Measurements from ENCODE around the gene FNIP1. TPM values are rescaled to one million over a fixed set of nuclear protein-coding genes. Genes with fewer than 3 reads are reported as not detected.

FNIP1 gene
- total RNA-seq, 6 experiments from 2014 or later: 14.2 to 25.2 (median 20.9) TPM

DNA sequence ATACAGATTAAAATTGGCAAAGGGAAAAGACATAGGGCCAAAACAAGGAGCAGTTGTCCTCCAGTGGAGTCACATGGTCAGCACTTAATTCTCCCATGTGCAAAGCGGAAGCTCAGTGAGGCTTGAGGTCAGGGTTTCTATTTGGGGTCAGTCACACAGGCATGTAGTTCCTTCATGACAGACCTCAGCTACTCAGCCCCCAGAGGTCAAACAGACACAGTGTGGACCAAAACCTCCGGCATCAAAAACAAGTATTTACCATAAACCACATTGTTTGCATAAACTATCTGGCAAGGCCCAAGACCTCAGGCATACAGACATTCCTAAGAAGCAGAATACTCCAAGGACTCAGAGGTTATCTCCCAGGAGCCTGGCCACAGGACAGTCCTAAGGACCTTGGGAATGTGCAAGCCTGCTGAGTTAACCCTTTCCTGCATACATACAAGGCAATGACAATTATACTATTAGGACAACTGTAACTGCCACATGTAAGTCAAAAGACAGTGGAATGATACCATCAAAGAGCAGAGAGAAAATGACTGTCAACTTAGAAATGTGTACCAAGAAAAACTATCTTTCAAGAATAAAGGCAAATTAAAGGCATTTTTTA lies 28.7 kb upstream of the FNIP1 start:
- no peak overlapping the region for H3K27ac ChIP-seq
- H3K4me3 ChIP-seq: no peak overlapping the region
- H3K27me3 ChIP-seq: no peaks in the 10 kb centered on the region
- DNase-seq (no peak), ATAC-seq (no peak)
- intact Hi-C loops (cut with DNase I): no loop called here
- no peaks in the 10 kb centered on the region for H3K4me1 ChIP-seq
- WGBS (ENCODE audit: insufficient coverage, low coverage, low lambda C conversion rate, missing lambda C conversion rate): 62% methylated on average over 2 of the region's 2 CpGs
- no peaks in the 10 kb centered on the region for H3K9me3 ChIP-seq
- H3K36me3 ChIP-seq: no peaks in the 10 kb centered on the region
- no peak for TF ChIP-seq POLR2A (IDR thresholded peaks at IDR 0.05)
- TF ChIP-seq, protein P1, sequence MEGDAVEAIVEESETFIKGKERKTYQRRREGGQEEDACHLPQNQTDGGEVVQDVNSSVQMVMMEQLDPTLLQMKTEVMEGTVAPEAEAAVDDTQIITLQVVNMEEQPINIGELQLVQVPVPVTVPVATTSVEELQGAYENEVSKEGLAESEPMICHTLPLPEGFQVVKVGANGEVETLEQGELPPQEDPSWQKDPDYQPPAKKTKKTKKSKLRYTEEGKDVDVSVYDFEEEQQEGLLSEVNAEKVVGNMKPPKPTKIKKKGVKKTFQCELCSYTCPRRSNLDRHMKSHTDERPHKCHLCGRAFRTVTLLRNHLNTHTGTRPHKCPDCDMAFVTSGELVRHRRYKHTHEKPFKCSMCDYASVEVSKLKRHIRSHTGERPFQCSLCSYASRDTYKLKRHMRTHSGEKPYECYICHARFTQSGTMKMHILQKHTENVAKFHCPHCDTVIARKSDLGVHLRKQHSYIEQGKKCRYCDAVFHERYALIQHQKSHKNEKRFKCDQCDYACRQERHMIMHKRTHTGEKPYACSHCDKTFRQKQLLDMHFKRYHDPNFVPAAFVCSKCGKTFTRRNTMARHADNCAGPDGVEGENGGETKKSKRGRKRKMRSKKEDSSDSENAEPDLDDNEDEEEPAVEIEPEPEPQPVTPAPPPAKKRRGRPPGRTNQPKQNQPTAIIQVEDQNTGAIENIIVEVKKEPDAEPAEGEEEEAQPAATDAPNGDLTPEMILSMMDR (IDR thresholded peaks at IDR 0.05): no peak

DNA sequence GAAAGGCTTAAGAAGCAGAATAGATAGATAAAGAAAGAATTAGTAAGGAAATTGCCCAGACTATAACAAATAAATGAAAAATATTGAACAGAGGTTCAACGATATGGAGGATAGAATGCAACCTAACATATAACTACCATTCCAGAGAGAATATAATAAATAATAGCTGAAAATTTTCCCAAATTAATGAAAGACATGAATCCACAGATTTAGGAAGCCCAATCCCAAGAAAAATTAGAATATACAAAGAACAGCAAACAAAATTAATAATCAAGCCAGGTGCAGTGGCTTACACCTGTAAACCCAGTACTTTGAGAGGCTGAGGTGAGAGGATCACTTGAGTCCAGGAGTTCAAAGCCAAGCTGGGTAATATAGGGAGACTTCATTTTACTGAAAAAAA lies 27.8 kb upstream of the FNIP1 start:
- Histone ChIP-seq H3K9me3 (no peaks in the 10 kb centered on the region), H3K4me3 (no peak overlapping the region), H3K27me3 (no peaks in the 10 kb centered on the region), H3K27ac (no peak overlapping the region), H3K36me3 (no peaks in the 10 kb centered on the region), H3K4me1 (no peaks in the 10 kb centered on the region)
- intact Hi-C loops (cut with DNase I): no loop called here
- DNase-seq (no peak), ATAC-seq (no peak)
- TF ChIP-seq, protein P1 (IDR thresholded peaks at IDR 0.05): no peak
- TF ChIP-seq POLR2A (IDR thresholded peaks at IDR 0.05): no peak
- WGBS (ENCODE audit: insufficient coverage, low coverage, low lambda C conversion rate, missing lambda C conversion rate): 70% methylated on average over 1 of the region's 1 CpG

DNA sequence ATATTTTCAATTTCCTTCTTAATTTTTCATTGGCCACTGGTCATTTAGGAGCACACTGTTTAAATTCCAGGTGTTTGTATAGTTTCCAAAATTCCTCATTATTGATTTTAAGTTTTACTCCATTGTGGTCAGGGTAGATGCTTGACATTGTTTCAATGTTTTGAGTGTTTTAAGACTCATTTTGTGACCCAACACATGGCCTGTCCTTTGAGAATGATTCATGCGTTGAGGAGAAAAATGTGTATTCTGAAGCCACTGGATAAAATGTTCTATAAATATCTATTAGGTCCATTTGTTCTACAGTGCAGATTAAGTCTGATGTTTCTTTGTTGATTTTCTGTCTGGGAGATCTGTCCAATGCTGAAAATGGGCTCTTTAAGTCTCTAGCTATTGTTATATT lies 24.4 kb upstream of the FNIP1 start:
- ATAC-seq: no peak
- 89% methylated on average over 1 of the region's 1 CpG for whole genome bisulfite sequencing (ENCODE audit: insufficient coverage, low coverage, low lambda C conversion rate, missing lambda C conversion rate)

DNA sequence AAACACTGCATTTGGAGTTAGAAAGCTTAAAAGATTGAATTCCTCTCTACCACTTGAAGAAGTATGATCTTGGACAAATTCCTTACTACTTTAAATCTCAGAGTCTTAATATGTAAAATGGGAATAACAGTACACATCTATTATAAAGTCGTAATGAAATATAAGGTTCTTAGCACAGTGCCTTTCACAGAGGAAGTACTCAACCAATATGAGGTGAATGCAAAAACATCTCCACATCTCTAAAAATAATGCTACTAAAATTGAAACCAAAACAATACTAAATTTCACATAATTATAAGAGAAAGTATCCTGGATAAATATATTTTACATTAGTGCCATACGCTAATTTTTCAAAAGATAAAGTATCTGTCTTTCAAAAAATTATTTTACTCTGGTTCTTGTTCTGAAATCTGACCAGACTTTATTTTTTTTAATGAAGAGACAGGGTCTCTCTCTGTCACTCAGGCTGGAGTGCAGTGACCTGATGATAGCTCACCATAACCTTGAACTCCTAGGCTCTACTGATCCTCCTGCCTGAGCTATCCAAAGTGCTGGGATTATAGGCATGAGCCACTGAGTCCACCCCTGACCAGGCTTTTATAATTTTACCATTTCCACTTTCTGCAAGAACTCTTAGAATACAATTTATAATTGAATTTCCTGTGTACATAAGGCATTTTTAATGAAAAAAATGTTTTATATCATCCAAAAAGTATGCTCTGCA lies 21.3 kb upstream of the FNIP1 start:
- intact Hi-C loops (cut with DNase I): no loop called here
- ATAC-seq: no peak
- Histone ChIP-seq H3K27me3 (no peaks in the 10 kb centered on the region), H3K36me3 (no peaks in the 10 kb centered on the region), H3K27ac (no peak overlapping the region), H3K4me3 (no peak overlapping the region), H3K4me1 (no peaks in the 10 kb centered on the region), H3K9me3 (no peaks in the 10 kb centered on the region)
- TF ChIP-seq, protein P1 (IDR thresholded peaks at IDR 0.05): no peak
- no peak for TF ChIP-seq POLR2A (IDR thresholded peaks at IDR 0.05)
- 75% methylated on average over 2 of the region's 2 CpGs for WGBS (ENCODE audit: insufficient coverage, low coverage, low lambda C conversion rate, missing lambda C conversion rate)
- DNase-seq: no peak

More for the DNA sequence above, 24.4 kb upstream of the FNIP1 start:
- no peak for TF ChIP-seq POLR2A (IDR thresholded peaks at IDR 0.05)
- TF ChIP-seq, protein P1 (IDR thresholded peaks at IDR 0.05): no peak
- Histone ChIP-seq H3K4me1 (no peaks in the 10 kb centered on the region), H3K36me3 (no peaks in the 10 kb centered on the region), H3K27me3 (no peaks in the 10 kb centered on the region), H3K27ac (no peak overlapping the region), H3K9me3 (no peaks in the 10 kb centered on the region), H3K4me3 (no peak overlapping the region)
- intact Hi-C loops (cut with DNase I): no loop called here
- no peak for DNase-seq
